Heart left ventricle (tissue), 16 donors: ENCODE measurements around the gene WDR93. TPM values are rescaled to one million over a fixed set of nuclear protein-coding genes. Genes with fewer than 3 reads are reported as not detected.

Experiments used
- ATAC-seq, 4 donors: fragments of 200-7000 bp; cut with Tn5 transposase; one replicate each; pipeline ENCODE4 v1.9.1; 2020 to 2022; ENCODE audit warnings: moderate library complexity in 4 of 4, mild to moderate bottlenecking in 3 of 4, moderate number of reproducible peaks in 1 of 4
- DNase-seq, 5 donors: peaks; one replicate each; pipeline ENCODE4 v3.0.0-alpha.2; 2020
- H3K27ac ChIP-seq, 12 donors: fragments of 200-600 bp; sonication (generic) in 4 of 12; one replicate each; pipeline versions ENCODE4 v1.5.0 to v1.8.0; 2016 to 2022; ENCODE audit warnings: mild to moderate bottlenecking in 2 of 12
- H3K27me3 ChIP-seq, 9 donors: fragments of 200-600 bp; sonication (generic) in 2 of 9; one replicate each; pipeline versions ENCODE4 v1.5.1 to v1.8.0; 2016 to 2022; ENCODE audit warnings: mild to moderate bottlenecking in 3 of 9
- H3K36me3 ChIP-seq, 9 donors: fragments of 200-600 bp; sonication (generic) in 2 of 9; one replicate each; pipeline versions ENCODE4 v1.5.0 to v1.8.0; 2018 to 2022; ENCODE audit warnings: mild to moderate bottlenecking in 2 of 9
- H3K4me1 ChIP-seq, 12 donors: fragments of 200-600 bp; sonication (generic) in 4 of 12; one replicate each; pipeline versions ENCODE4 v1.5.0 to v1.8.0; 2016 to 2022; ENCODE audit warnings: mild to moderate bottlenecking in 3 of 12
- H3K4me3 ChIP-seq, 12 donors: fragments of 200-600 bp; sonication (generic) in 4 of 12; one replicate each; pipeline versions ENCODE4 v1.5.0 to v1.8.0; 2017 to 2022; ENCODE audit warnings: mild to moderate bottlenecking in 9 of 12, moderate library complexity in 4 of 12
- H3K9me3 ChIP-seq, 12 donors: fragments of 200-600 bp; sonication (generic) in 4 of 12; one replicate each; pipeline versions ENCODE4 v1.5.0 to v1.8.0; 2016 to 2022; ENCODE audit warnings: mild to moderate bottlenecking in 1 of 12
- CTCF ChIP-seq, 12 donors: fragments of 200-600 bp; sonication (generic) in 4 of 12; IDR thresholded peaks; one replicate each; pipeline versions ENCODE4 v1.5.0 to v1.8.0; 2018 to 2022; ENCODE audit warnings: antibody characterized with exemption in 12 of 12, mild to moderate bottlenecking in 5 of 12
- POLR2A ChIP-seq, 2 donors: fragments of 450-650 bp; IDR thresholded peaks; one replicate each; pipeline ENCODE4 v1.6.1; 2017; ENCODE audit warnings: antibody characterized with exemption in 2 of 2, mild to moderate bottlenecking in 2 of 2, moderate library complexity in 2 of 2
- WGBS, 4 donors: extraction: QIAGEN DNeasy Blood & Tissue Kit in 2 of 4; methylation state at CpG; one replicate each; pipeline versions ENCODE4 v1.1.5 to v1.1.7; 2013 to 2018; 5-methylcytosine and 5-hydroxymethylcytosine counted together
- intact Hi-C, 10 donors: fragments of 100-400 bp; cut with DNase I; formaldehyde crosslinking; loops; one replicate each; pipeline versions ENCODE4 v1.11.1 to v1.14.2; 2022
- polyA plus RNA-seq, 2 donors: library from polyadenylated mRNA; stranded (reverse); fragments of 200-250 nt; gene quantifications; one replicate each; pipeline ENCODE4 v1.2.3, GENCODE V29; 2013
- total RNA-seq, 9 donors: library from RNA; depleted of rRNA in 2 of 9; stranded (reverse); fragments of >200 nt in 2 of 9; fragmentation: NEBNext Ultra II Directional in 3 of 9; extraction: Animal tissue kit (Norgen Biotek cat#: 25700) in 3 of 9; gene quantifications; one replicate each; pipeline versions ENCODE4 v1.1.0 to v1.2.4, GENCODE V29; 2016 to 2023
- donor health status: ischemic (EF 13 %, LVEDD 7.1; RV severe dilation, severe dysfunction).
- donor health status: healthy with polysubstance abuse.
- donor health status: DM: no; HTN: yes; CAD: no.
- donor health status: DM: no; HTN: no; CAD: no.
- donor health status: ischemic (EF 25% LVEDD 6.9; RV normal size, moderate dysfunction).
- donor health status: ischemic (EF 25% LVEDD 5.7; RV mildly dilated, moderate dysfunction).
- donor health status: healthy.
- donor health status: DM: yes; HTN: yes; CAD: no.
- donor health status: ischemic (EF 35%, LVEDD 5.7; RV mildly dilated, moderate dysfunction).
- donor health status: nonischemic (EF 11% LVEDD 7.7; RV severe dilation, severe dysfunction).
- donor health status: DM: yes; HTN: yes; CAD: no.
- donor health status: PGD.
- donor health status: ischemic (EF 29% LVEDD 5.4; RV normal size, mild dysfunction).
- donor health status: nonischemic (EF 23%, LVEDD 6.1; RV moderate dilation, normal function).

The WDR93 gene
- total and polyA plus RNA-seq, 11 donors, result 0.10 to 0.21 TPM; not detected in 9

- ATAC-seq (no peak), DNase-seq (no peak)
- Histone ChIP-seq H3K4me1 (peaks cover 0 to 19% (median 14%) of the 10 kb centered on the region in 12 donors), H3K9me3 (no peaks in the 10 kb centered on the region), H3K27me3 (no peaks in the 10 kb centered on the region), H3K36me3 (no peaks in the 10 kb centered on the region), H3K4me3 (no peak overlapping the region), H3K27ac (no peak overlapping the region)
- intact Hi-C loops, result no loop called here
- TF ChIP-seq CTCF (IDR thresholded peaks at IDR 0.05) (no peak), POLR2A (IDR thresholded peaks at IDR 0.05) (no peak)
- 73 to 92% (median 80%) methylated on average over 8 to 9 of the region's 9 CpGs for WGBS, 4 donors
These were observed 21.2 kb upstream of the WDR93 start for GRCh38 chr15:89669309-89669865.

GRCh38 chr15:89669941-89670340, 20.7 kb upstream of the WDR93 start:
- DNase-seq, result no peak
- H3K9me3 ChIP-seq, result no peaks in the 10 kb centered on the region
- WGBS, 4 donors, result 88 to 94% (median 92%) methylated on average over 9 to 15 of the region's 15 CpGs
- no peak overlapping the region for H3K27ac ChIP-seq
- no peak for ATAC-seq
- peaks cover 0 to 14% (median 9%) of the 10 kb centered on the region in 12 donors for H3K4me1 ChIP-seq
- intact Hi-C loops, result no loop called here
- H3K27me3 ChIP-seq, result no peaks in the 10 kb centered on the region
- TF ChIP-seq CTCF (IDR thresholded peaks at IDR 0.05), result no peak
- no peak for TF ChIP-seq POLR2A (IDR thresholded peaks at IDR 0.05)
- no peak overlapping the region for H3K4me3 ChIP-seq
- H3K36me3 ChIP-seq, result no peaks in the 10 kb centered on the region

GRCh38 chr15:89670971-89671560, 19.5 kb upstream of the WDR93 start:
- Histone ChIP-seq H3K9me3 (no peaks in the 10 kb centered on the region), H3K27ac (no peak overlapping the region), H3K4me1 (peaks cover 0 to 5% (median under 1%) of the 10 kb centered on the region in 12 donors), H3K36me3 (no peaks in the 10 kb centered on the region), H3K4me3 (no peak overlapping the region), H3K27me3 (no peaks in the 10 kb centered on the region)
- 79 to 89% (median 87%) methylated on average over 11 to 12 of the region's 12 CpGs for WGBS, 4 donors
- TF ChIP-seq CTCF (IDR thresholded peaks at IDR 0.05) (no peak), POLR2A (IDR thresholded peaks at IDR 0.05) (no peak)
- ATAC-seq (no peak), DNase-seq (no peak)
- intact Hi-C loops, result no loop called here

GRCh38 chr15:89671687-89672086, 18.9 kb upstream of the WDR93 start:
- intact Hi-C loops, result no loop called here
- ATAC-seq (no peak), DNase-seq (no peak)
- Histone ChIP-seq H3K27ac (no peak overlapping the region), H3K27me3 (no peaks in the 10 kb centered on the region), H3K4me1 (peaks cover 0 to 4% (median 0%) of the 10 kb centered on the region in 12 donors), H3K9me3 (no peaks in the 10 kb centered on the region), H3K4me3 (no peak overlapping the region), H3K36me3 (no peaks in the 10 kb centered on the region)
- 42 to 75% (median 60%) methylated on average over 3 to 4 of the region's 4 CpGs for WGBS, 4 donors
- TF ChIP-seq POLR2A (IDR thresholded peaks at IDR 0.05) (no peak), CTCF (IDR thresholded peaks at IDR 0.05) (no peak)
